Pericardium fibroblast (primary cell): ENCODE results near the gene JAG1. TPM values are rescaled to one million over a fixed set of nuclear protein-coding genes. Genes with fewer than 3 reads are reported as not detected.

Experiments used
- total RNA-seq: library from RNA; depleted of rRNA; stranded (reverse); fragments of >200 nt; gene quantifications from 2 replicates; pipeline ENCODE4 v1.2.3, GENCODE V29; 2015

Gene JAG1
- 18.6 and 54.8 TPM in 2 replicates for total RNA-seq

DNA sequence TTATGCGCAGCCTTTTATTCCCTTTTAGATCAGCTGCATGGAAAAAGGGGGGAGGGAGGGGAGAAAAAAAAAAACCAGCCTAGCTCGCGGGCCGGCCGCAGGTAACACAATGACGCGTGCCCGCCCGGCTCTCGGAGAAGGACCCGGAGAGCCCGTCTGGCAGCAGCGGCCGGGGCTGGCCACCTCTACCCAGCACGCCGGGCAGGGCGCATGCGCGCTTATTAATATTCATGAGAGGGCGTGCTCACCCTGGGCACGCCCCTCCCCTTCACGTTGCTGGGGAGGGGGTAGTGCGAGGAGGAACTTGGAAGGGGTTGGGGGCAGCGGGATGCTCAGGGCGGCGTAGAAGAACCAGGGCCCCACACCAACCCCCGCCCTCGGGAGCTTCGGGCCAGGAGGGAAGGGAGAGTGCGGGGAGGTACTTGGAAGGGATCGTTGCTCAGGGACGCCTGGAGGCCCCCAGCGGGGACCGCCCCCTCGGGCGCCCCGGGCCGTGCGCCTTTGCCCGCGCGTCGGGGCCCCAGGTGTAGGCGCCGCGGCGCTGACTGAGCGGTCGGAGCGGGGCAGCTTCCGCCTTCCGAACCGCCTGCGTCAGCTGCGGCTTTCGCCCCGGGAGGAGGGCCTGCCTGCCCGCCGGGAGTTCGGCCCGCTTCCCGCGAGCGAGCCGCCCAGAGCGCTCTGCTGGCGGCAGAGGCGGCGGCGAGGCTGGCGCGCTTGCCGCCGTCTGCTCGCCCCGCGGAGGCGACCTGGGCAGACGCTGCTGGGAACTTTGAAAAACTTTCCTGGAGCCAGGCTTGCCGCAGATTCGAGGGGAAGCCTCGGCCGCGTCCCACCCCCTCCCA lies at the start of gene JAG1:
TSS of gene JAG1 (minus strand) at position 158 of the 842 bp plus-strand sequence. CDS start 469 bp downstream, outside the sequence.

Other genes starting within 250 kb of the JAG1 start
- gene MKKS, start 239.8 kb downstream of the JAG1 start, total RNA-seq: 4.7 and 6.1 TPM in 2 replicates
- gene SLX4IP, start 238.7 kb downstream of the JAG1 start, total RNA-seq: 2.7 and 3.6 TPM in 2 replicates